ENCODE results near the gene TTC3.

DNA sequence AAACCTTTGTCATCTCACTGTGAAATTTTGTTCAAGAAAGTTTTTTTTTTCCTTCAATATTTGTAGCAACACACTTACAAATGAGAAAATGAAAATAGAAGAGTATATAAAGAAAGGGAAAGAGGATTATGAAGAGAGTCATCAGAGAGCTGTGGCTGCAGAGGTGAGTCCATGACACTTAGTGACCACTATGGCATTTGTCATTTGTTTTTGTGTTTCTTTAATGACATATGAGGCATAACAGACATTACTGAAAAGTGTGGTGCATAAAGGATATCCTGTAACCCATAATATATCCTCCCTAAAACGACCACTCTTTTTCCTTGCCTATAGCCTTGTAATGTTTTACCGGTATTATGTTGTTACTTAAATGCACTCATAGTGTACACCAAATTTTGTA lies 113.9 kb downstream of the TTC3 start:
- TF ChIP-seq, protein P1, sequence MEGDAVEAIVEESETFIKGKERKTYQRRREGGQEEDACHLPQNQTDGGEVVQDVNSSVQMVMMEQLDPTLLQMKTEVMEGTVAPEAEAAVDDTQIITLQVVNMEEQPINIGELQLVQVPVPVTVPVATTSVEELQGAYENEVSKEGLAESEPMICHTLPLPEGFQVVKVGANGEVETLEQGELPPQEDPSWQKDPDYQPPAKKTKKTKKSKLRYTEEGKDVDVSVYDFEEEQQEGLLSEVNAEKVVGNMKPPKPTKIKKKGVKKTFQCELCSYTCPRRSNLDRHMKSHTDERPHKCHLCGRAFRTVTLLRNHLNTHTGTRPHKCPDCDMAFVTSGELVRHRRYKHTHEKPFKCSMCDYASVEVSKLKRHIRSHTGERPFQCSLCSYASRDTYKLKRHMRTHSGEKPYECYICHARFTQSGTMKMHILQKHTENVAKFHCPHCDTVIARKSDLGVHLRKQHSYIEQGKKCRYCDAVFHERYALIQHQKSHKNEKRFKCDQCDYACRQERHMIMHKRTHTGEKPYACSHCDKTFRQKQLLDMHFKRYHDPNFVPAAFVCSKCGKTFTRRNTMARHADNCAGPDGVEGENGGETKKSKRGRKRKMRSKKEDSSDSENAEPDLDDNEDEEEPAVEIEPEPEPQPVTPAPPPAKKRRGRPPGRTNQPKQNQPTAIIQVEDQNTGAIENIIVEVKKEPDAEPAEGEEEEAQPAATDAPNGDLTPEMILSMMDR (IDR thresholded peaks at IDR 0.05; ENCODE audit: low read depth, low read length): no peak
- no peak for TF ChIP-seq POLR2A (IDR thresholded peaks at IDR 0.05; ENCODE audit: extremely low read depth, insufficient read length)
- TF ChIP-seq MYC (IDR thresholded peaks at IDR 0.05; ENCODE audit: low read depth, low read length): no peak
